ENCODE results near the gene NBAS. TPM values are rescaled to one million over a fixed set of nuclear protein-coding genes. Genes with fewer than 3 reads are reported as not detected.

Gene NBAS
- total RNA-seq, 1 experiment from 2014 or later = 30.4 TPM

GRCh38 chr2:15275346-15275745 lies 285.8 kb downstream of the NBAS start:
- DNase-seq = no peak
- H3K9me3 ChIP-seq (ENCODE audit: low read length) = no peaks in the 10 kb centered on the region
- H3K4me2 ChIP-seq (ENCODE audit: low read depth, low read length, poor library complexity, severe bottlenecking) = no peak overlapping the region
- H3K9ac ChIP-seq (ENCODE audit: low read length) = no peak overlapping the region
- H3K4me1 ChIP-seq (ENCODE audit: low read length) = peaks cover 5% of the 10 kb centered on the region; the same call in 1 of the 2 replicates
- H4K20me1 ChIP-seq (ENCODE audit: insufficient read depth, low read depth, low read length) = no peaks in the 10 kb centered on the region
- H3K27me3 ChIP-seq (ENCODE audit: low read length) = no peaks in the 10 kb centered on the region
- H2AFZ ChIP-seq (ENCODE audit: low read length) = no peak overlapping the region
- no peak overlapping the region for H3K27ac ChIP-seq (ENCODE audit: low read length)
- no peaks in the 10 kb centered on the region for H3K9me2 ChIP-seq (replicated peaks; ENCODE audit: insufficient read depth, low read length)
- no peaks in the 10 kb centered on the region for H3K36me3 ChIP-seq (ENCODE audit: insufficient read depth, low read length)
- no peak overlapping the region for H3K4me3 ChIP-seq (ENCODE audit: low read length)
- no peaks in the 10 kb centered on the region for H3K79me2 ChIP-seq (ENCODE audit: low read length)

DNA sequence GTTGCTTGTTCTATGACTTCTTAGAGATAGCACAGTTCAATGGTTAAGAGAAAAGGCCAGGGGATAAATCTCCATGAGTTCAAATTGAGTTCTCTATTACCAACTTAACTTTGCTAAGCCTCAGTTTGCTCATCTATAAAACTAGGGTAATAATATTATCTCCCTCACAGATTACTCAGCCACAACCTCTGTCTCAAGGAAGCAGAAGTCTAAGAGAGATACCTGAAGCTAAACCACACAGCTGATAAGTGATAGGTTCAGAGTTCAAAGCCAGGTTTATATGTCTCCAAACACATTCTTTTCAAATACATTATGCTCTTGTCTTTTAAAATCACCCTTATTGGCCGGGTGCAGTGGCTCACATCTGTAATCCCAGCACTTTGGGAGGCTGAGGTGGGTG lies 287.7 kb downstream of the NBAS start:
- no peak overlapping the region for H2AFZ ChIP-seq (ENCODE audit: low read length)
- H3K4me2 ChIP-seq (ENCODE audit: low read depth, low read length, poor library complexity, severe bottlenecking) = no peak overlapping the region
- no peaks in the 10 kb centered on the region for H3K27me3 ChIP-seq (ENCODE audit: low read length)
- no peak overlapping the region for H3K9ac ChIP-seq (ENCODE audit: low read length)
- no peak overlapping the region for H3K27ac ChIP-seq (ENCODE audit: low read length)
- no peaks in the 10 kb centered on the region for H3K9me2 ChIP-seq (replicated peaks; ENCODE audit: insufficient read depth, low read length)
- no peaks in the 10 kb centered on the region for H4K20me1 ChIP-seq (ENCODE audit: insufficient read depth, low read depth, low read length)
- DNase-seq = no peak
- H3K4me3 ChIP-seq (ENCODE audit: low read length) = no peak overlapping the region
- H3K79me2 ChIP-seq (ENCODE audit: low read length) = no peaks in the 10 kb centered on the region
- H3K4me1 ChIP-seq (ENCODE audit: low read length) = peaks cover 5% of the 10 kb centered on the region; the same call in 1 of the 2 replicates
- no peaks in the 10 kb centered on the region for H3K36me3 ChIP-seq (ENCODE audit: insufficient read depth, low read length)
- H3K9me3 ChIP-seq (ENCODE audit: low read length) = no peaks in the 10 kb centered on the region

DNA sequence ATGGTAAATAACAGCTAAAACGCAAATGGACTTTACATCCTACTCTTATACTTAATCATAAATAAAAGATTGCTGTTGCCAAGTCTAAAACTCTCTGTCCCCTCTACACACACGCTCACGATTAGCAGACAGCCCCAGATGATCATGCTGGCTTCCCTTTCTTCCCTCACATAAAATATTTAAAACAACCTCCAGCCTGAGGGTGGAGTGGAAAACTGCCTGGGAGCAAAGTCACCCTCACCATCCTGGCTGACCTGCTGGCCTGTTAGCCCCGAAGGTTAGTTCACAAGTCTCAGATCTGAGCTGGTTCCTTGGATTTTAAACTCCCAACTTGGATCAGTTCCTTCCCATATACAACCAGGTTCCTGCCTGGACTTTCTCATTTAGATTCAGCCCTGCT lies 288.2 kb downstream of the NBAS start:
- Histone ChIP-seq H3K79me2 (ENCODE audit: low read length) (no peaks in the 10 kb centered on the region), H3K27ac (ENCODE audit: low read length) (no peak overlapping the region), H3K4me2 (ENCODE audit: low read depth, low read length, poor library complexity, severe bottlenecking) (no peak overlapping the region), H3K27me3 (ENCODE audit: low read length) (no peaks in the 10 kb centered on the region), H3K9me2 (replicated peaks; ENCODE audit: insufficient read depth, low read length) (no peaks in the 10 kb centered on the region), H4K20me1 (ENCODE audit: insufficient read depth, low read depth, low read length) (no peaks in the 10 kb centered on the region), H2AFZ (ENCODE audit: low read length) (no peak overlapping the region), H3K4me3 (ENCODE audit: low read length) (no peak overlapping the region), H3K4me1 (ENCODE audit: low read length) (peaks cover 5% of the 10 kb centered on the region; the same call in 1 of the 2 replicates), H3K9ac (ENCODE audit: low read length) (no peak overlapping the region), H3K9me3 (ENCODE audit: low read length) (no peaks in the 10 kb centered on the region), H3K36me3 (ENCODE audit: insufficient read depth, low read length) (no peaks in the 10 kb centered on the region)
- no peak for DNase-seq

DNA sequence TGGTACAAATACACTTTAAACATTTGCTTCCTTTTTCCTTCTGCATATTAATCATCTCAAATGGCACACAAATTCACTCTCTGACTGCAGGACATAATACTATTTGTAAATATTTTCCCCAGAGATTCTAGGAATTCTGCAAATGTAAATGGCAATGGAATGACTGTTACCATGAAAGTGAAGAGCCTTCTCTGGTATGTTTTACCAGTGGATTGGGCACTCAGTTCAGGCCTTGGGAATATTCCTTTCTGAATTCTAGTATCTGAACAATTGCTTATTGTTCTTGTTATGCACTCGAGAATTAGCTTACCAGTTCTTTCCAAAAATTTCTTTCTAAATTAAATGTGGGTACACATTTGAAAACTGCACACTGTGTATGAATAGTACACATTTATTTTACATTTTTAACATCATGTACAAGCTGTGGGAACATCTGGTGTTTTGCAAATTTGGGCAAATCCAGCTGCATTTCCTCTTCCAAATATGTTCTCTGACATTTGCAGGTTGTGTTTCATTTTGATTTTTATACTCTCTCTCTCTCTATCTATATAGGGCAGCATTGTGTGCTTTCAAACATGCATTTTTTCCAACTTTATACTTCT lies 289.1 kb downstream of the NBAS start:
- Histone ChIP-seq H3K9ac (ENCODE audit: low read length) (no peak overlapping the region), H3K27ac (ENCODE audit: low read length) (no peak overlapping the region), H3K4me3 (ENCODE audit: low read length) (no peak overlapping the region), H3K27me3 (ENCODE audit: low read length) (no peaks in the 10 kb centered on the region), H3K79me2 (ENCODE audit: low read length) (no peaks in the 10 kb centered on the region), H2AFZ (ENCODE audit: low read length) (no peak overlapping the region), H4K20me1 (ENCODE audit: insufficient read depth, low read depth, low read length) (no peaks in the 10 kb centered on the region), H3K4me2 (ENCODE audit: low read depth, low read length, poor library complexity, severe bottlenecking) (no peak overlapping the region), H3K9me3 (ENCODE audit: low read length) (no peaks in the 10 kb centered on the region), H3K9me2 (replicated peaks; ENCODE audit: insufficient read depth, low read length) (no peaks in the 10 kb centered on the region), H3K36me3 (ENCODE audit: insufficient read depth, low read length) (no peaks in the 10 kb centered on the region), H3K4me1 (ENCODE audit: low read length) (peaks cover 5% of the 10 kb centered on the region; the same call in 1 of the 2 replicates)
- no peak for DNase-seq

GRCh38 chr2:15271276-15271675 lies 289.9 kb downstream of the NBAS start:
- no peaks in the 10 kb centered on the region for H3K9me2 ChIP-seq (replicated peaks; ENCODE audit: insufficient read depth, low read length)
- H3K9me3 ChIP-seq (ENCODE audit: low read length) = no peaks in the 10 kb centered on the region
- H3K4me3 ChIP-seq (ENCODE audit: low read length) = no peak overlapping the region
- no peaks in the 10 kb centered on the region for H3K27me3 ChIP-seq (ENCODE audit: low read length)
- no peak overlapping the region for H3K9ac ChIP-seq (ENCODE audit: low read length)
- H3K4me1 ChIP-seq (ENCODE audit: low read length) = peaks cover 5% of the 10 kb centered on the region; the same call in 1 of the 2 replicates
- H3K36me3 ChIP-seq (ENCODE audit: insufficient read depth, low read length) = no peaks in the 10 kb centered on the region
- DNase-seq = no peak
- H3K27ac ChIP-seq (ENCODE audit: low read length) = no peak overlapping the region
- H4K20me1 ChIP-seq (ENCODE audit: insufficient read depth, low read depth, low read length) = no peaks in the 10 kb centered on the region
- no peaks in the 10 kb centered on the region for H3K79me2 ChIP-seq (ENCODE audit: low read length)
- H2AFZ ChIP-seq (ENCODE audit: low read length) = no peak overlapping the region
- no peak overlapping the region for H3K4me2 ChIP-seq (ENCODE audit: low read depth, low read length, poor library complexity, severe bottlenecking)

DNA sequence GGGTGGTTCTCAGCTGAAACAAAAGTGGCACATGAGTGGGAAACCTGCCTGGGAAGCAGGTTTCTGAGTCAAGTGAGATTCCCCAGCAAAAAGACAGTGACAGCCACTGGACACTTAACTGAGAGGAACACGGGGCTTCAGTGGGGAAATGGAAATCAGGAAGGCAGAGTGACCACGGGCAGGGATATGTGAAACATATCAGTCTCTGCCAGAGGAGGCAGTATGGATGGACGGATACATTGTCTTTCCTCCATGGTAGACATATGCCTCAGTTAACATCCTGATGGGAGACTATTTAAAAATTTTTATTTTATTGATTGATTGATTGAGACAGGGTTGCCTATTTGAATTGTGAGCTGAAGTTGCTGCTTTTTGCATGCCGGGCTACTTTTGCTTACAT lies 292.1 kb downstream of the NBAS start:
- H3K4me1 ChIP-seq (ENCODE audit: low read length) = peaks cover 5% of the 10 kb centered on the region; the same call in 1 of the 2 replicates
- H3K4me2 ChIP-seq (ENCODE audit: low read depth, low read length, poor library complexity, severe bottlenecking) = no peak overlapping the region
- no peaks in the 10 kb centered on the region for H3K9me3 ChIP-seq (ENCODE audit: low read length)
- H3K9me2 ChIP-seq (replicated peaks; ENCODE audit: insufficient read depth, low read length) = no peaks in the 10 kb centered on the region
- no peaks in the 10 kb centered on the region for H3K79me2 ChIP-seq (ENCODE audit: low read length)
- H3K27ac ChIP-seq (ENCODE audit: low read length) = no peak overlapping the region
- DNase-seq = no peak
- H2AFZ ChIP-seq (ENCODE audit: low read length) = no peak overlapping the region
- no peaks in the 10 kb centered on the region for H4K20me1 ChIP-seq (ENCODE audit: insufficient read depth, low read depth, low read length)
- H3K9ac ChIP-seq (ENCODE audit: low read length) = no peak overlapping the region
- H3K27me3 ChIP-seq (ENCODE audit: low read length) = no peaks in the 10 kb centered on the region
- no peak overlapping the region for H3K4me3 ChIP-seq (ENCODE audit: low read length)
- H3K36me3 ChIP-seq (ENCODE audit: insufficient read depth, low read length) = no peaks in the 10 kb centered on the region

DNA sequence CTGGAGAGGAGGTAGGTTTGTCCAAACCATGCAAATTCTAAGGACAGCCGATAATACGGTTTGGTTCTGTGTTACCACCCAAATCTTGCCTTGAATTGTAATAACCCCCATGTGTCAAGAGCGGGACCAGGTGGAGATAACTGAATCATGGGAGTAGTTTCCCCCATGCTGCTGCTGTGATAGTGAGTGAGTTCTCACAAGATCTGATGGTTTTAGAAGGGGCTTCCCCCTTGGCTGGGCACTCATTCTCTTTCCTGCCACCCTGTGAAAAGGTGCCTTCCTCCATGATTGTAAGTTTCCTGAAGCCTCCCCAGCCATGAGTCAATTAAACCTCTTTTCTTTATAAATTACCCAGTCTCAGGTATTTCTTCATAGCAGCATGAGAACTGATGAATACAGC lies 295.2 kb downstream of the NBAS start:
- DNase-seq = no peak
- Histone ChIP-seq H4K20me1 (ENCODE audit: insufficient read depth, low read depth, low read length) (no peaks in the 10 kb centered on the region), H3K4me2 (ENCODE audit: low read depth, low read length, poor library complexity, severe bottlenecking) (no peak overlapping the region), H3K27ac (ENCODE audit: low read length) (no peak overlapping the region), H3K4me3 (ENCODE audit: low read length) (no peak overlapping the region), H3K4me1 (ENCODE audit: low read length) (no peaks in the 10 kb centered on the region), H3K9me3 (ENCODE audit: low read length) (no peaks in the 10 kb centered on the region), H3K36me3 (ENCODE audit: insufficient read depth, low read length) (no peaks in the 10 kb centered on the region), H2AFZ (ENCODE audit: low read length) (no peak overlapping the region), H3K9ac (ENCODE audit: low read length) (no peak overlapping the region), H3K9me2 (replicated peaks; ENCODE audit: insufficient read depth, low read length) (no peaks in the 10 kb centered on the region), H3K27me3 (ENCODE audit: low read length) (no peaks in the 10 kb centered on the region), H3K79me2 (ENCODE audit: low read length) (no peaks in the 10 kb centered on the region)

GRCh38 chr2:15263976-15264685 lies 297.0 kb downstream of the NBAS start:
- no peak overlapping the region for H3K9ac ChIP-seq (ENCODE audit: low read length)
- no peak overlapping the region for H3K27ac ChIP-seq (ENCODE audit: low read length)
- H3K4me2 ChIP-seq (ENCODE audit: low read depth, low read length, poor library complexity, severe bottlenecking) = no peak overlapping the region
- H3K27me3 ChIP-seq (ENCODE audit: low read length) = no peaks in the 10 kb centered on the region
- no peak overlapping the region for H3K4me3 ChIP-seq (ENCODE audit: low read length)
- no peaks in the 10 kb centered on the region for H3K9me3 ChIP-seq (ENCODE audit: low read length)
- H4K20me1 ChIP-seq (ENCODE audit: insufficient read depth, low read depth, low read length) = no peaks in the 10 kb centered on the region
- no peaks in the 10 kb centered on the region for H3K79me2 ChIP-seq (ENCODE audit: low read length)
- DNase-seq = no peak
- no peak overlapping the region for H2AFZ ChIP-seq (ENCODE audit: low read length)
- H3K36me3 ChIP-seq (ENCODE audit: insufficient read depth, low read length) = no peaks in the 10 kb centered on the region
- H3K9me2 ChIP-seq (replicated peaks; ENCODE audit: insufficient read depth, low read length) = no peaks in the 10 kb centered on the region
- H3K4me1 ChIP-seq (ENCODE audit: low read length) = no peaks in the 10 kb centered on the region

Measured in Karpas-422 (cell line).